GM12872 (cell line): ENCODE measurements around the gene CASKIN2.

Experiments used
- TF ChIP-seq, protein P1 (sequence below): IDR thresholded peaks from 3 replicates; pipeline ENCODE4 v1.5.1; 2011; ENCODE audit warnings: low read depth, mild to moderate bottlenecking, low read length, moderate library complexity; ENCODE audit not compliant: insufficient read depth

CASKIN2 gene

DNA sequence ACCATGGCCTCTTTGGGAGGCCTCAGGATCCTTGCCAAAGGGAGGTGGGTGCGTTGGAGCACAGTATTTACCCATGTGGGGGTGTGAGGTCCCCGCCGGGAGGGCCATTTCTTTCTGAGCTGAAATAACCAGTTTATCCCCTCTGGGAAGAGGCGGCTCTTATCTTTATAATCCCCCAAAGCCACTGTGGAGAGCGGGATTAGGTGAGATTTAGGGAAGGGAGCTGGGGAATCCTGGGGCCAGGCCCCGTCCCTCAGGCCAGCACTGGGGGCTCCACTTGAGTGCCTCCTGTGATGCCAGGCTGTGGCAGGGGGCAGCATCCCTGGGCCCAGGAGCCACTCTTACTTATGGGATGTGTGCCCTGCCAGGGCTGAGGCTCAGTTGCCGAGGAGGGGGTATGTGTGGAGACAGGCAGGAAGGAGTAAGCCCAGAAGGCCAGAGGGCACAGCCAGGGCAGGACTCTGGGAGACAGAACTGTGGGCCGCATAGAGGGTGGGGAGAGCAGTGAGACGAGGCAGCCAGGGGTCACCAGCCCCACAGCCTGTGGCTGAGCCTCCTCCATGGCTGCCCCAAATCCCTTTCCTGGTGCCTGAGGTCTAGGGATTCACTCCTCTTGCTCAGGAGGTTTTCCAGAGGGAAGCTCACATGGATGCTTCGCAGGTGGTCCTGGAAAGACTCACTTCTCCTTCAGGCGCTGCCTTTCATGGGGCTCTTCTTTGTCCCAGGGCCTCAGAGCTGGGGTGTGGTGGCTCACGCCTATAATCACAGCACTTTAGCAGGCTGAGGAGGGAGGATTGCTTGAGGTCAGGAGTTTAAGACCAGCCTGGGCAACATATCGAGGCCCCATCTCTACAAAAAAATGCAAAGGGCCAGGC is 33.9 kb downstream of the CASKIN2 start:
- TF ChIP-seq, protein P1, sequence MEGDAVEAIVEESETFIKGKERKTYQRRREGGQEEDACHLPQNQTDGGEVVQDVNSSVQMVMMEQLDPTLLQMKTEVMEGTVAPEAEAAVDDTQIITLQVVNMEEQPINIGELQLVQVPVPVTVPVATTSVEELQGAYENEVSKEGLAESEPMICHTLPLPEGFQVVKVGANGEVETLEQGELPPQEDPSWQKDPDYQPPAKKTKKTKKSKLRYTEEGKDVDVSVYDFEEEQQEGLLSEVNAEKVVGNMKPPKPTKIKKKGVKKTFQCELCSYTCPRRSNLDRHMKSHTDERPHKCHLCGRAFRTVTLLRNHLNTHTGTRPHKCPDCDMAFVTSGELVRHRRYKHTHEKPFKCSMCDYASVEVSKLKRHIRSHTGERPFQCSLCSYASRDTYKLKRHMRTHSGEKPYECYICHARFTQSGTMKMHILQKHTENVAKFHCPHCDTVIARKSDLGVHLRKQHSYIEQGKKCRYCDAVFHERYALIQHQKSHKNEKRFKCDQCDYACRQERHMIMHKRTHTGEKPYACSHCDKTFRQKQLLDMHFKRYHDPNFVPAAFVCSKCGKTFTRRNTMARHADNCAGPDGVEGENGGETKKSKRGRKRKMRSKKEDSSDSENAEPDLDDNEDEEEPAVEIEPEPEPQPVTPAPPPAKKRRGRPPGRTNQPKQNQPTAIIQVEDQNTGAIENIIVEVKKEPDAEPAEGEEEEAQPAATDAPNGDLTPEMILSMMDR: no peak

DNA sequence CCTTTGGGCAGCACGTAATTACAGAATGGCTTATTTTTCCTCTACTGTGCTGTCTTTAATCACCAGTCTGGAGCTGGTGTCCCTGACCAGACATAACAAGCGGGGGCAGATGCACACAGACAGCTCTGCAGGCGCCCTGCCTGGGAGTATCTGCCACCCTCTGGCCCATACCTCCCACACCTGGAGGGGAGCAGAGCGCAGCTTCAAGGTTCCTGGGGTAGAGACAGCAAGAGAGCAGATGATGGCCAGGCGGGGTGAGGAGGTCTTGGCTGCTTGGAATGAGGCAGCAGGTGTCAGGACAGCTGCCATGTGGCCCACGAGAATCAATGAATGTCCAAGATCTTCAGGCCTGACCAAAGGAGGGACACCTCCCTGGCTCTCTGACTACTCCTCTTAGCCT is 35.1 kb downstream of the CASKIN2 start:
- TF ChIP-seq, protein P1: no peak

DNA sequence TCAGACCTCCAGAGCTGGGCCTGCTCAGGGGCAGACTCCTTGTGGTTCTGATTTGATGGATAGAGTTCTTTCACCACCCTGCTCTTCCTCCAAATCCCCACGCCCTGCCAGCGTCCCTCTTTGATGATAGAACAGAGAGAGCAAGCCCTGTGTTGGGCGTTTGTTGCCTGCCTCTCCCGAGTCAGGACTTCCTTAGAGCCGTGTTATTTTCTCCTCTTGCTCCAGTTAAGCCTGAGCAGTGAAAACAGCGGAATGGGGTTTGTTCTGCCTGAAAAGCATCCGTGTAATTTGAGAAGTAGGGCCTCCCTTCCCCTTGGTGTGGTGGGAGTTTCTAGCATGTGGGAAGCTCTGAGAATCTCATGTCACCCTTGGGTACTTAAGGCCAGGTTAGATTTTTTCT is 36.8 kb downstream of the CASKIN2 start:
- TF ChIP-seq, protein P1: no peak

DNA sequence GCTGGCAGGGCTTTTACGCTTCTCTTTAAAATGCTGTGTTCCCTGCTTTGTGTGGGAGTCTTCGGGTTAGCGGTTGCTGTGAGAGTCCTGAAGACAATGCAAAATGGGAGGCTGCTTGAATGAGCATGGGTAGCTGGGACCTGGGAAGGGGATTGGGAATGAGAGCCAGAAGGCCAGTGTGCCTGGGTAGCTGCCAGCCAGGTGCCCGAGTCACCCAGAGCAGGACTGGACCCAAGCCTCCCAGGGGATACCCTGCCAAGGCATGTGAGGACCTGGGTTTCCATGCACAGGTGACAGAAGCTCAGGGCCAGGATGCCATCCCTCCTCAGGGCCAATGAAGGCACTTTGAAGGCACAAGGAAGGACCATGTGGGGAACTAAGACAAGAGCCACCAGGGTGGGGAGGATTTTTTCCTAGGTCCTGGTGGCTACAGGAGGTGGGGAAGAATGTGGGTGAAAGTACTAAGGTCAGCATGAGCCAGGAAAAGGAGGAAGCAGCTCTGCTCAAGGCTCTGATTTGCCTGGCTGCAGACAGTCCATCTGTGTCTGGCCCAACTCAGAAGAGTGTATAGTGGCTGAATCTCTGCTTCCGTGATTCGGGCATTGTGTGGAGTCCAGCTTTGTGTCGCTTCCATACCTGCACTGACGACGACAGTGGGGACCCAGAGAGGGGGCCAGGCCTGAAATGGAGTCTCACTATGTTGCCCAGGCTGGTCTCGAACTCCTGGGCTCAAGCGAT is 38.4 kb downstream of the CASKIN2 start:
- TF ChIP-seq, protein P1: no peak

DNA sequence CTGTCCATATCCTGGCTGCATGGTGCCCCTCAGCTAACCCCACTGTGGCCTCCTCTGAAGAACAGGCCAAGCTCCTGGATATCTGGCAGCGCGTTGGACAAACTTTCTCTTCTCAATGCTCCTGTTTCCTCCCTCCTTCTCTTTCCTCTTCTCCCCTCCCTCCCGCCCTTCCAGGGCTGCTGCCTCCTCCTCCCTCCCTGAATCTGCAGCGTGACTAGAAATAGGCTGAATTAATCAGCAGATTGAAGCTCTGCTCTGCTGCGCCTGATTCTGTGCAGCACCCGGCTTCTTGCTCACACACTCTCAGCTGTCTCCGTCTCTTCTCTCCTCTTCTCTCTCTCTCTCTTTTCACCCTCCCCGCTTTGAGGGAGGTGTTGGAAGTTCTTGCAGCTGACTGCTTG is 39.1 kb downstream of the CASKIN2 start:
- TF ChIP-seq, protein P1: no peak

DNA sequence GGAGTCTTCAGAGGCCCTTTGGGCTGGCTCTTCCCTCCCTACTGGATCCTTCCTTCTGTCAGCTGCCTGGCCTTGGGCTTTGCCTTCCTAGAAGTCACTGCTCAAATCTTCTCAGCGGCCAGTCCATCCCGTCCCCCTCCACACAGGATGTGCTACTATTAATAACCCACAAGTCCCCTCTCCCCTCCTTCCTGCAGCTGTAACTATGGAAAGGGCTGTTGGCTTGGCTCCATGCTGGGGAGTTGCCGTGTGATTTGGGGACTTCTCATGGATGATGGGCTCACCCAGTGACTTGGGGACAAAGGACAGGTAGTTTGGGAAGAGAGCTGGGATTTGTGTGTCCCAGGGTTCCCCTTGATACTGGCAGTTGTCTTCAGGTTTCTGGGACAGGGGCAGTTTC is 39.5 kb downstream of the CASKIN2 start:
- TF ChIP-seq, protein P1: no peak

DNA sequence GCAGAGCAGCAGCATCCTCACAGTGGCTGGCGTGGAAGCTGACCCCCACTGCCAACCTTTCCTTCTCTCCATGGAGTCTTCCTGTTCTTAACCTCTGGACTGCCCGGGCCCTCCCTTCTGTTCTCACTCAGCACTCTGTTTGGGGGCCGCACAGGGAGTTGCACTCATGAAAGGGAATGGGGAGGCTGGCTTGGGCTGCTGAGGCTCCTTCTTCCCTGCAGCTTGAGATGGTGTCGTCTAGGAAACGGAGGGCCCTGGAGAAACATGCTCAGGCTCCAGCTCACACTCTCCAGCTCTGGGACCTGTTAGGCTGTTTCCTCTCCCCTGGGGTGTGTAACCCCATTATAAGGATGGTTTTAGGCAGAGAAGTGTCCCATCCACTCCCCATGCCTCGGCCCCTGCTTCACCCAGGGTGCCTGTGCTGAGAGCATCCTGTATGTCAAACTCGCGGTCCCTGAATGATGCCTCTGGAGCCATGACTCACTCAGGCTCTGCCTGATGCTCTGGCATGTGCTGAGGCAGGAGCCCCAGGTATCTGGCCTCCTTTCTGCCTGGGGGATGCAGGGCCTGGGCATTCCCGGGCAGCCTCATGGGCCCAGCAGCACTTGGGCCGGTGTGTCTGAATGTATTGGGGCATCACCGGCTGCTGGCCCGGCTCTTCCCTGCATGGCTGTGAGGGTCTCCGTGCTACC is 40.0 kb downstream of the CASKIN2 start:
- TF ChIP-seq, protein P1: no peak
